Measurements from ENCODE around the gene SLC44A5.

DNA sequence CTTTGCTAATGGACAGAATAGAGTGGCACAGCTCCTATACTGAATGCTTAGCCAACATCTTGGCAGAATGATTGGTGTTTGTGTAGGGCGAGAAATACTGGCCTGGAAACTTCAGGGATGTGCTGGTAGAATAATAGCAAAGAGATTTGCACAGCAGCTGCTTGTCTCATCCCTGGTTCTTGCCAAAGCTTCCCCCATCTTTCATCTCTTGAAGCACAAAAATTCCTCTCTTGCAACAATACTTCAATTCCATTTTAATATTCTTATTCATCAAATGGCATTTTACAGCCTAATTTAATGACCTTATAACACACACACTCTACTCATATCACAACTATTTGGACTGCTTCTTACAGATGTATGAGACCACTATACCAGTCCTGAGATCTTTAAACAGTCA lies 439.0 kb downstream of the SLC44A5 start:
- TF ChIP-seq EP300 (IDR thresholded peaks at IDR 0.05), result no peak
- no peak for TF ChIP-seq CBX8 (IDR thresholded peaks at IDR 0.05)
- no peak for TF ChIP-seq CTCF (IDR thresholded peaks at IDR 0.05)
- TF ChIP-seq MYC (IDR thresholded peaks at IDR 0.05; ENCODE audit: borderline replicate concordance, low read length), result no peak
- TF ChIP-seq HEYL (CRISPR knock-in tag; IDR thresholded peaks at IDR 0.05), result no peak
